NCI-H2227 (cell line): ENCODE measurements around the gene YJU2.
"Not testable (repeated sequence)": the region's sequence is repeated elsewhere in the genome, so short reads cannot be mapped to it uniquely, and the experiment has no call there.

ENCODE experiments used
- DNase-seq: peaks from one replicate; lab custom pipeline; 2025; ENCODE audit not compliant: unreplicated experiment; lab: John Stamatoyannopoulos, UW

YJU2 gene

GRCh38 chr19:4246767-4247593, at the start of gene YJU2:
Gene YJU2, plus strand, starts transcription at chr19:4247080. Its CDS starts 67 bp downstream, at chr19:4247147.
- peak; percentile 98 for DNase-seq

GRCh38 chr19:4197228-4197624, 49.7 kb upstream of the YJU2 start:
- DNase-seq: no peak

- DNase-seq: peak; percentile 75
These were observed 49.0 kb upstream of the YJU2 start for GRCh38 chr19:4197625-4198466.

DNA sequence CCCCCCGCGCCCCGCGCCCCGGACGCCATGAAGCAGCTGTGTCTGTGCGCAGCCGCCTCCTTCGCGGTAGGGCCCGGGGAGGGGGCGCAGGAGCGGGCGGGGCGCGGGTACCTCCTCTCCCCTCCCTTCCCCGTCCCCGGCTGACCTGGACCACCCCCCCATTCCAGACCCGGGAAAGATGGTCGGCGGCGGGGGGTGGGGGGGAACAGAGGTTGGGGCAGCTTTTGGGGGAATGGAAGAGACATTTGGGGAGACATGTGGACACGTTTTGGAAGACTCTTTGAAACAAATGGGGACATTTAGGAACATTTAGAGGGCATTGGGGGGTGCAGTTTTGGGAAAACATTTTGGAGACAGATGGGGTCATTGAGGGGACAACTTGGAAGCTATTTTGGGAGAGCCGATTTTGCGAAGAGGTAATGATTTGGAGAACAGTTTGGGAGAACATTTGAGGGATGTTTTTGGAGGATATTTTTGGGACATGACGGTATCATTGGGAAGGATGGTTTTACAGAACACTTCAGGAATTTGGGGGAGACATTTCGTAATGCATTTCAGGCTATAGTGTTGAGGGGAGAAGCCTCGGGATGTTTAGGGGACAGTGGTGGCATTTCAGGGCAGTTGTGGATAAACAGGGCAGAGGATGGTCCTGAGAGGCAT, 48.3 kb upstream of the YJU2 start:
- DNase-seq: no peak

GRCh38 chr19:4199699-4200293, 47.1 kb upstream of the YJU2 start:
- no peak for DNase-seq

DNA sequence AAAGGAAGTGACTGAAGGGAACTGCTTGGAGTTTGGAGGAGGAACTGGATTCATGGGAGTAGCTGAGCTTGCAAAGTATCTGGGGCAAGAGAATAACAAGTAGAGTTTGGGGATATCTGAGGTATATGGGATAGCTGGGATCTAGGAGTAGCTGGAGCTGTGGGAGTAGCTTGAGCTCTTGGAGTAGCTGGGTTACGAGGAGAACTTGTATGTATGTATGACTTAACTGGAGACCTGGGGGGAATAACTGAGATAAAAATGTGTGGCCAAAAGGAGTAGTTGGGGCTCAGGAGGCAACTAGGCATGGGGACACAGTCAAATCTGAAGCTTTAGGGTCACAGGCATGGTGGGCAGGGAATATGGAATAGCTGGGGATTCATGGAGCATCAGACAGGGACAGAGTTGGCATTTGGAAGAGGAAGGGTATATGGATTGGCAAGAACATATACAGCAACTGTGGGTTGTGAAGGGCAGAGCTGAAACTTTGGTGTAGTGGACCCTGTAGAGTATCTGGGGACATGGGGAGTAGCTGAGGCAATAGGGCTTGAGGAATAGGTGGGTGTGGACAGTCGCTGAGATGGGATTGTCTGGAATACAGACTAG, 45.8 kb upstream of the YJU2 start:
- DNase-seq: no peak

GRCh38 chr19:4201798-4202197, 45.1 kb upstream of the YJU2 start:
- DNase-seq: no peak

DNA sequence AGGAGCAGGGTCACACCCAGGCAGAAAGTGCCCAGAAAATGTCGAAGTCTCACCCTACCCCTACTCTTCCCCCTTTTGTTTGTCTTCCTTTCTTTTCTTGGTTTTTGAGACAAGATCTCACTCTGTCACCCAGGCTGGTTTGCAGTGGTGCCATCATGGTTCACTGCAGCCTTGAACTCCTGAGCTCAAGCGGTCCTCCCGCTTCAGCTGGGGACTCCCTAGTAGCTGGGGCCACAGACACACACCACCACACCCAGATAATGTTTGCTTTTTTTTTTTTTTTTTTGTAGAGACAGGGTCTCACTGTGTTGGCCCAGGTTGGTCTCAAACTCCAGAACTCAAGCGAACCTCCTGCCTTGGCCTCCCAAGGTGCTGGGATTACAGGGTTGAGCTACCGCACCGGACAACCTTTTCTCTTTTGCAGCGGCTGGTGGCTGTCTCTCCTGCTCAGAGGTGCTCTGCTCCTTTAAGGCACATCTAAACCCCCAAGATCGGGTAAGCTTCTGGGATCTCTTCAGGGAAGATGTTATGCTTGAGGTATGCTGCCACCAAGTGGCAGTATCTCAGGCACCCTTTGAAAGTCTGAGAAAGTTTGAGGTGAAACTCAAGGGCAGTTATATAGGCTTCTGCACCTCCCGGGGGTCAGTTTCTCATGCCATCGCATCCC, 39.9 kb upstream of the YJU2 start:
- no peak for DNase-seq

GRCh38 chr19:4208385-4209094, 38.3 kb upstream of the YJU2 start:
- peak; percentile 19 for DNase-seq

GRCh38 chr19:4210166-4210731, 36.6 kb upstream of the YJU2 start:
- no peak for DNase-seq

- no peak for DNase-seq
These were observed 33.8 kb upstream of the YJU2 start for GRCh38 chr19:4213116-4213515.

DNA sequence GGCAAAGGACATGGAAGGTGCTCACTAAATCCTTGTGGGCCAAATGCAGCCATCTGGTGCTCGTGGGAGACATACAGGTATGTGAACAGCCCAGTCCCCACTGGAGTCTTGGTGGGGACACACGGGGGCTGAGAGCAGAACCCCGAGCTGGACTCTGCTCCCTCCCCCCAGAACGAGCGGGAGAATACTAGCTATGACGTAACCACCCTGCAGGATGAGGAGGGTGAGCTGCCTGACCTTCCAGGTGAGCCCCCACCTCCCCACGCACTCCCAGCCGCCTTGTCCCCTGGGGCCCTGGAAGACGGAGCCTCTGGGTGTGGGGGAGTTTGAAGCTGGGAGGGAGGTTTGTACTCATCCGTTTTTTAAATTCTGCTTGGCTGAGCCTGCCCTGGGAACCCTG, 31.1 kb upstream of the YJU2 start:
- DNase-seq: no peak

GRCh38 chr19:4216846-4217245, 30.0 kb upstream of the YJU2 start:
- no peak for DNase-seq

DNA sequence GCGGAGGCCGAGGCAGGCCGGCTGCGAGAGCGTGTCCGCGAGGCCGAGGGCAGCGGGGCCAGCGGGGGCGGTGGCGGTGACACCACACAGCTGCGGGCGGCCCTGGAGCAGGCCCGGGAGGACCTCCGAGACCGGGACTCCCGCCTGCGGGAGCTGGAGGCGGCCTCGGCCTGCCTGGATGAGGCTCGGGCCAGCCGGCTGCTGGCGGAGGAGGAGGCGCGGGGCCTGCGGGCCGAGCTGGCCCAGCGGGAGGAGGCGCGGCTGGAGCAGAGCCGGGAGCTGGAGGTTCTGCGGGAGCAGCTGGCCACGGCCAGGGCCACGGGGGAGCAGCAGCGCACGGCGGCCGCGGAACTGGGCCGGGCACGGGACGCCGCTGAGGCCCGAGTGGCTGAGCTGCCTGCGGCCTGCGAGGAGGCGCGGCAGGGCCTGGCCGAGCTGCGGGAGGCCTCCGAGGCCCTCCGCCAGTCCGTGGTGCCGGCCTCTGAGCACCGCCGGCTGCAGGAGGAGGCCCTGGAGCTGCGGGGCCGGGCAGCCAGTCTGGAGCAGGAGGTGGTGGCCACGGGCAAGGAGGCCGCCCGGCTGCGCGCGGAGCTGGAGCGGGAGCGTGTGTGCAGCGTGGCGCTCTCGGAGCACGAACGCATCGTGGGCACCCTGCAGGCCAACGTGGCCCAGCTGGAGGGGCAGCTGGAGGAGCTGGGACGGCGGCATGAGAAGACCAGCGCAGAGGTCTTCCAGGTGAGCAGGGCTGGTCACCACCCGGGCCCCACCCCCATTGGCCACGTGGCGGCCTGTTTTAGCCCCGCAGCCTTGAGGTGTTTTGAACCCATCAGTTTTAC, 29.2 kb upstream of the YJU2 start:
- no peak for DNase-seq

GRCh38 chr19:4218523-4218922, 28.4 kb upstream of the YJU2 start:
- DNase-seq: not testable (repeated sequence)

DNA sequence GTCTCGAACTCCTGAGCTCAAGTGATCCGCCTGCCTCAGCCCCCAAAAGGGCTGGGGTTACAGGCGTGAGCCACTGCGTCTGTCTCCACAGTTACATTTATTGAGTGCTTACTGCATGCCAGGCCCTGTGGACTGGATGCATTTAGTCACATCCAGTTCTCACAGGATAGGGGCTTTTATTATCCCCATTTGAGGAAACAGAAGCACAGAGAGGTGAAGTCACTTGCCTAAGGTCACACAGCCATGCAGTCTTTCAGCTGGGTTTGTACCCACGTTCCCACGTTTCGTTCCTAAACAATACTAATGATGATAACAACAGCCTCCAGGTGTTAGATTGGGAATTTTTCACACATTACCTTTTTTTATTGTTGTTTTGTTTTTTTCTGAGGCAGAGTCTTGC, 26.7 kb upstream of the YJU2 start:
- no peak for DNase-seq

- no peak for DNase-seq
These were observed 22.4 kb upstream of the YJU2 start for GRCh38 chr19:4224470-4224869.

DNA sequence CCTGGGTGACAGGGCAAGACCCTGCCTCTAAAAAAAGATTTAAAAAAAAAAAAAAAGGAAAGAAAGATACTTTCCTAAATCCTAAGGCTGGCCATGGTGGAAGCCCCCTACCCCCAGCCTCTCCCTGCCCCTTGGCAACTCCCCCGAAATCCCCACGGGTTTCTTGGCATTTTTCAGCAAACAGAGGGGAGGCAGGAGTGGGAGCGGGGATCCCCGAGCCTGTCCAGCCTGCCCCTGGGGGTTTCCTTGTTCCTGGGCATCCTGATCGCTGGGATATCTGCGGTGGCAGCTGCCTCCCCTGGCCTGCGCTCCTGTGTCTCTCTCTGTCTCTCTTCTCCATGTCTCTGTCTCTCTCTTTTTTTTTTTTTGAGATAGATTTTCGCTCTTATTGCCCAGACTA, 21.0 kb upstream of the YJU2 start:
- DNase-seq: no peak
